ENCODE measurements around the gene CRYGN.

The CRYGN gene

DNA sequence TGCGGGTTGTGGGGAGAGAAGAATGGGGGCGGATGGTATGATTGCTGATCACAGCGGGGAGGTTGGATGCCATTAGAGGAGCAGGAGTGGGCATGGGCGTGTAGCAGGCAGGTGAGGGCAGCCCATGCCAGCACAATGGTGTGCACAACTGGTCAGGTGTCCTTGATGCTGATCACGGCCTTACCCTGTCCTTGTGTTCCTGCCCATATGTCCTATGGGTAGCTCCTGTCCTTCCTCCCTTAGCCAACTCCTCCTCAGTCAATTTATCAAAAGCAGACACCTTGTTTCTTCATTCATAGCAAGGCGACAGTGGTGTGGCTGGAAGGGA lies 60.8 kb downstream of the CRYGN start:
- H3K4me3 ChIP-seq (ENCODE audit: control insufficient read depth, low read depth, low read length): no peak overlapping the region
- no peak for DNase-seq (ENCODE audit: low read depth)
- TF ChIP-seq CTCF (conservative IDR thresholded peaks at IDR 0.05; ENCODE audit: control insufficient read depth, insufficient read depth, low read depth, low read length): no peak
